ENCODE measurements around the gene FAM204A. TPM values are rescaled to one million over a fixed set of nuclear protein-coding genes. Genes with fewer than 3 reads are reported as not detected.

FAM204A gene
- total RNA-seq, 6 experiments from 2014 or later = 50.8 to 69.4 (median 60.6) TPM

DNA sequence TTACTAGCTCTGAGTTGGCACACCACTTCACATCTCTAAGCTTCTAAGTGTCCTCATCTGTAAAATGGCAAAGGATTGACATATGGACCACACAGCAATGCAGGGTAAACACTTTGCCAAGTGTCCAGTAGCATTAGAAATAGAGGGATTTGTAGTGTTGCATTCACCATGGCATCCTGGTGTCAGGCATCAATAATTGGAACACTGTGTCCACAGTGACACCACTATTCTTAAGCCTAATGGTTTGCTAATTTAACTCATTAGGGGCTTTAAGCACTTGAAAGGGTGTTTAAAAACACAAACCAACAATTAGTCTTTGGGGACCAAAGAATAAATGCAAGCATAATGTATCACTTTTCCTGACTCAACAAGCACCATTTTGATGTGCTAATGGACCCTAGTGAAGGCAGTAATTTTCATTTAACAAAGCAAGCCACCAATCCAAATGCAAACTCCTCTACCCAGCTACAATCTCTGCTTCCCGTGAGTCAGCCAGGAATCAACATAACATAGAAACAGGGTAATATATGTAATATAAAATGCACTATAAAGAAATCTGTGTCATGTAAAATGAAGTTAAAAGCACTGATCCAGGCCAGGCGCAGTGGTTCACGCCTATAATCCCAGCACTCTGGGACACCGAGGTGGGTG is 75.9 kb downstream of the FAM204A start:
- H3K27me3 Mint-ChIP-seq (ENCODE audit: insufficient read depth) = peaks cover 8% of the 10 kb centered on the region; the same call in 1 of the 2 replicates
- H3K36me3 Mint-ChIP-seq (ENCODE audit: low read depth) = no peaks in the 10 kb centered on the region
- H3K4me1 Mint-ChIP-seq (ENCODE audit: low read depth) = no peaks in the 10 kb centered on the region
- H3K4me3 Mint-ChIP-seq = no peak overlapping the region
- TF ChIP-seq, protein P1, sequence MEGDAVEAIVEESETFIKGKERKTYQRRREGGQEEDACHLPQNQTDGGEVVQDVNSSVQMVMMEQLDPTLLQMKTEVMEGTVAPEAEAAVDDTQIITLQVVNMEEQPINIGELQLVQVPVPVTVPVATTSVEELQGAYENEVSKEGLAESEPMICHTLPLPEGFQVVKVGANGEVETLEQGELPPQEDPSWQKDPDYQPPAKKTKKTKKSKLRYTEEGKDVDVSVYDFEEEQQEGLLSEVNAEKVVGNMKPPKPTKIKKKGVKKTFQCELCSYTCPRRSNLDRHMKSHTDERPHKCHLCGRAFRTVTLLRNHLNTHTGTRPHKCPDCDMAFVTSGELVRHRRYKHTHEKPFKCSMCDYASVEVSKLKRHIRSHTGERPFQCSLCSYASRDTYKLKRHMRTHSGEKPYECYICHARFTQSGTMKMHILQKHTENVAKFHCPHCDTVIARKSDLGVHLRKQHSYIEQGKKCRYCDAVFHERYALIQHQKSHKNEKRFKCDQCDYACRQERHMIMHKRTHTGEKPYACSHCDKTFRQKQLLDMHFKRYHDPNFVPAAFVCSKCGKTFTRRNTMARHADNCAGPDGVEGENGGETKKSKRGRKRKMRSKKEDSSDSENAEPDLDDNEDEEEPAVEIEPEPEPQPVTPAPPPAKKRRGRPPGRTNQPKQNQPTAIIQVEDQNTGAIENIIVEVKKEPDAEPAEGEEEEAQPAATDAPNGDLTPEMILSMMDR (IDR thresholded peaks at IDR 0.05) = no peak
- no peaks in the 10 kb centered on the region for H3K9me3 Mint-ChIP-seq
- no peak for DNase-seq
- no peak overlapping the region for H3K27ac Mint-ChIP-seq

DNA sequence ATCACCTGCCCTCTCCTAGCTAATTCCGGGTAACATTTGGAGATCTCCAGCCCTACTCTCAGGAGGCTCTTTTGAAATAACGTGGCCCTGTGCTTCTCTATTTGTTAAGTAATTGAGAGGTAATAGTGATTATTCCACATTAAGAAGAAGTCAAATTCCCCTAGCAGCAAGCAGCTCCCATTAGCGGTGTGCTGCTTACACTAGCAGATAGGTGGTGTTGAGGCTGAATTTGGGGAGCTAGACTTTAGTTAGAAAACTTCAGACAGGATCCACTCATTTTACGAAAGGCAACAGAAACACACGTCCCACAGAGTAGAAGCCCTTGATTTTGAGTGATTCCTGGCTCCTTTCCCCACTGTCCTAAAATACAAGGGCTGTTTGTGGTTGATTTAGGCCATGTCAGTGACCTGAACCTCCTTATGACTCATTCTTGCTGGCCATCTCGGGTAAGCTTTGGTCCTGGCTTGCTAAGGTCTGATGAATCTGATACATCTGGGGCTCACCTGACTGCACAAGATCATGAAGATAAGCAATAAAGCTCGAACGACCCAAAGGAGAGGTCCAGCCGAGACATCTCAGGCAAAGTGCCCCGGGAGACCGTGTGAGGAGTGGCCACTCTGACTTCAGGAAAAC is 77.2 kb downstream of the FAM204A start:
- no peaks in the 10 kb centered on the region for H3K9me3 Mint-ChIP-seq
- no peak for DNase-seq
- H3K27me3 Mint-ChIP-seq (ENCODE audit: insufficient read depth) = peaks cover 2% of the 10 kb centered on the region
- no peaks in the 10 kb centered on the region for H3K4me1 Mint-ChIP-seq (ENCODE audit: low read depth)
- no peak overlapping the region for H3K4me3 Mint-ChIP-seq
- TF ChIP-seq, protein P1 (IDR thresholded peaks at IDR 0.05) = no peak
- H3K36me3 Mint-ChIP-seq (ENCODE audit: low read depth) = no peaks in the 10 kb centered on the region
- H3K27ac Mint-ChIP-seq = no peak overlapping the region

DNA sequence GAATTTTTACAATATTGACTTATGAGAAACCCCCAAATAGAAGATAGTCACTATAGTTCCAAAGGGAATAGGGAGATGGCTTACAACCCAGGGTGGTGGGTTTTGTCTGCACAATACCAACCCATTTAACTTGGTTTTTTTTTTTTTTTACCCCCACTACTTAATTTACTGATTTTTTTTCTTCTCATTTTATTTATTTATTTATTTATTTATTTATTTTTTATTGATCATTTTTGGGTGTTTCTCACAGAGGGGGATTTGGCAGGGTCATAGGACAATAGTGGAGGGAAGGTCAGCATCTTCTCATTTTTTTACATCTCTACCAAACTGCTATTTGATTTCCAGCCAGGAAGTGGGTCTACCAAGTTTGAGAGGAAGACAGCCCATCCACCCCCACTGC is 77.9 kb downstream of the FAM204A start:
- no peaks in the 10 kb centered on the region for H3K4me1 Mint-ChIP-seq (ENCODE audit: low read depth)
- H3K36me3 Mint-ChIP-seq (ENCODE audit: low read depth) = no peaks in the 10 kb centered on the region
- H3K9me3 Mint-ChIP-seq = no peaks in the 10 kb centered on the region
- TF ChIP-seq, protein P1 (IDR thresholded peaks at IDR 0.05) = no peak
- H3K27ac Mint-ChIP-seq = no peak overlapping the region
- peaks cover 4% of the 10 kb centered on the region for H3K27me3 Mint-ChIP-seq (ENCODE audit: insufficient read depth)
- no peak for DNase-seq
- H3K4me3 Mint-ChIP-seq = no peak overlapping the region

DNA sequence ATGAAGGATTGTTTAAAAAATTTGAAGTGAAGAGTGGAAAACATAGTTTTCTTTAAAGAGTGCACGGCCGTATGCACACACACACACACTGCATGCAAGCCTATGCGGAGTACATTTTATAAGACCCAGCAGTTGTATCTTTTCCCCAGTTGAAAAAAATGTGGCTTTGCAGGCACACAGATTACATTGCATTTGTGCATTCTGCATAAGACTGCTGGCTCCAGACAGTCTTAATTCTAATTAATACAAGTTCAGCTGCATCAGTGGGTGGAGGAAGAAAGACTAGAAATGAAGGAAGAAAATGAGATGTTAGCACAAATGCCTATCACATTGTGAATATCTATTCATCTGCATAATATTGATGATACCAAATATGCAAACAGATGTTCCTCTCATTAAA is 79.6 kb downstream of the FAM204A start:
- Mint-ChIP-seq H3K4me3 (no peak overlapping the region), H3K9me3 (no peaks in the 10 kb centered on the region), H3K27me3 (ENCODE audit: insufficient read depth) (peaks cover 9% of the 10 kb centered on the region), H3K36me3 (ENCODE audit: low read depth) (no peaks in the 10 kb centered on the region), H3K27ac (no peak overlapping the region), H3K4me1 (ENCODE audit: low read depth) (no peaks in the 10 kb centered on the region)
- TF ChIP-seq, protein P1 (IDR thresholded peaks at IDR 0.05) = no peak
- DNase-seq = no peak

DNA sequence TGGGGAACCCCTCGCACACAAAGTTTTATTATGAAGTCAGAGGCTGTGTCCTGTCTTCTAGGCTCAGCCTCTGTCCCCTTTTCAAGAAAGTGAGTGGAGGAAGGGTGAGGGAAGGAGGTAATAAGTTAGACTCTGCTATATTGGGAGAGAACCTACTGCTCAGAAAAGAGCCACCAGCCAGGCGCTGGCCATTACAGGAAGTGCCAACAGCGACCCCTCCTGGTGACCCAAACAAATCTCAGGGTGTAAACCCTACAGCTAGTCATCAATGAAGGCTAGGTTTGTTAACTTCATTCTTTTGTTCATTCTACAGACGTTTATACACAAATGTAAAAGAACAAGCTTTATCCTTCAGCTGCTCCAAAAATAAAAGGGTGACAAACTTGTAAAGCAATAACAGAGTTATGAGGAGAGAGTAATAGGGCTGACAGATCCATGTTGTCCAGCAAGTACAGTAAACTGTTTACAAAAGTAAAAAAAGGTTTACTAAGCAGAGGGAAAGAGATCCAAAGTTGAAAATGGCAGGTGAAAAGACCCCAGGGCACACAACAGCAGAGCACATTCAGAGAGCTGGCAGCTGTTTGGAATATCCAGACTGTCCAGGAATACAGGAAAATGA is 82.7 kb downstream of the FAM204A start:
- no peaks in the 10 kb centered on the region for H3K4me1 Mint-ChIP-seq (ENCODE audit: low read depth)
- H3K36me3 Mint-ChIP-seq (ENCODE audit: low read depth) = no peaks in the 10 kb centered on the region
- H3K4me3 Mint-ChIP-seq = no peak overlapping the region
- no peak for DNase-seq
- no peaks in the 10 kb centered on the region for H3K9me3 Mint-ChIP-seq
- no peak overlapping the region for H3K27ac Mint-ChIP-seq
- peaks cover 12% of the 10 kb centered on the region for H3K27me3 Mint-ChIP-seq (ENCODE audit: insufficient read depth)
- TF ChIP-seq, protein P1 (IDR thresholded peaks at IDR 0.05) = peak; percentile 83
